Karpas-422 (cell line): ENCODE measurements around the gene ADK. TPM values are rescaled to one million over a fixed set of nuclear protein-coding genes. Genes with fewer than 3 reads are reported as not detected.

Experiments used
- DNase-seq: peaks from one replicate; pipeline ENCODE4 v3.0.0-alpha.2; 2015
- H2AFZ ChIP-seq: fragments of 200-600 bp; sonication (generic); 2 replicates; pipeline ENCODE4 v1.6.1; 2014; ENCODE audit warnings: antibody characterized with exemption, low read length, mixed read lengths
- H3K27ac ChIP-seq: fragments of 200-600 bp; sonication (generic); 2 replicates; pipeline ENCODE4 v1.5.1; 2014; ENCODE audit warnings: mild to moderate bottlenecking, low read length, moderate library complexity
- H3K27me3 ChIP-seq: fragments of 200-600 bp; sonication (generic); 2 replicates; pipeline ENCODE4 v1.6.1; 2014; ENCODE audit warnings: low read length, mixed read lengths
- H3K36me3 ChIP-seq: fragments of 200-600 bp; sonication (generic); 2 replicates; pipeline ENCODE4 v1.6.1; 2014; ENCODE audit warnings: low read length, mixed read lengths; ENCODE audit not compliant: insufficient read depth
- H3K4me1 ChIP-seq: fragments of 200-600 bp; sonication (generic); 2 replicates; pipeline ENCODE4 v1.6.1; 2014; ENCODE audit warnings: mild to moderate bottlenecking, low read length, mixed read lengths
- H3K4me2 ChIP-seq: fragments of 200-600 bp; sonication (generic); 2 replicates; pipeline ENCODE4 v1.6.1; 2014; ENCODE audit warnings: low read length, low read depth, mild to moderate bottlenecking; ENCODE audit not compliant: poor library complexity, severe bottlenecking
- H3K4me3 ChIP-seq: fragments of 200-600 bp; sonication (generic); 2 replicates; pipeline ENCODE4 v1.5.1; 2014; ENCODE audit warnings: mild to moderate bottlenecking, antibody characterized with exemption, low read length, mixed read lengths
- H3K79me2 ChIP-seq: fragments of 200-600 bp; sonication (generic); 2 replicates; pipeline ENCODE4 v1.6.1; 2014; ENCODE audit warnings: mild to moderate bottlenecking, low read length, mixed read lengths
- H3K9ac ChIP-seq: fragments of 200-600 bp; sonication (generic); 2 replicates; pipeline ENCODE4 v1.6.0; 2014; ENCODE audit warnings: low read length
- H3K9me2 ChIP-seq: fragments of 200-600 bp; sonication (generic), shearing (Covaris generic); replicated peaks from 2 replicates; pipeline ENCODE4 v1.6.0; 2014; ENCODE audit warnings: mild to moderate bottlenecking, low read length, moderate library complexity; ENCODE audit not compliant: insufficient read depth
- H3K9me3 ChIP-seq: fragments of 300-700, 200-600 bp; sonication (generic); 2 replicates; pipeline ENCODE4 v1.6.1; 2014; ENCODE audit warnings: low read length, mixed read lengths
- H4K20me1 ChIP-seq: fragments of 200-600 bp; sonication (generic); 2 replicates; pipeline ENCODE4 v1.6.1; 2014; ENCODE audit warnings: mild to moderate bottlenecking, antibody characterized with exemption, low read length, low read depth; ENCODE audit not compliant: insufficient read depth
- total RNA-seq: library from RNA; depleted of rRNA; stranded (reverse); fragments of >200 nt; shearing (Covaris generic); gene quantifications from 2 replicates; pipeline ENCODE4 v1.2.3, GENCODE V29; 2014; ENCODE audit warnings: low replicate concordance

The ADK gene
- total RNA-seq, 1 experiment from 2014 or later, result 41.4 TPM

GRCh38 chr10:74602576-74602975 lies 451.6 kb downstream of the ADK start:
- DNase-seq, result no peak

DNA sequence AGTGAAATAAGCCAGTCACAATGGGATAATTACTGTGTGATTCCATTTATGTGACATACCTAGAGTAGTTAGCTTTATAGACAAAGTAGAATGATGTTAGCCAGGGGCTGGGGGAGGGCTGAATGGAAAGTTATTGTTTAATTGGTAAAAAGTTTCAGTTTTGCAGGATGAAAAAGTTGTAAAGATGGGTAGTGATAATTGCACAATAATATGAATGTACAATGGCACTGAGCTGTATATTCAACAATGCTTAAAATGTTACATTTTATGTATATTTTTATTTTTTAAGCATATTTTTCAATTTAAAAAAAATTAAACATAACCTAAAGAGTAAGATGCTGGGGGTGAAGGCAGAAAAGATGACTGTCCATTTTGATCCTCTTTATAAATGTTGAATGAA lies 459.3 kb downstream of the ADK start:
- Histone ChIP-seq H3K4me2 (no peak overlapping the region), H3K4me1 (peaks cover 12% of the 10 kb centered on the region), H3K79me2 (peaks cover 7% of the 10 kb centered on the region; the same call in 1 of the 2 replicates), H3K9ac (no peak overlapping the region), H3K4me3 (no peak overlapping the region), H2AFZ (no peak overlapping the region), H3K9me3 (no peaks in the 10 kb centered on the region), H3K36me3 (no peaks in the 10 kb centered on the region), H4K20me1 (no peaks in the 10 kb centered on the region), H3K9me2 (no peaks in the 10 kb centered on the region), H3K27ac (no peak overlapping the region), H3K27me3 (no peaks in the 10 kb centered on the region)
- DNase-seq, result no peak

More at GRCh38 chr10:74602576-74602975, 451.6 kb downstream of the ADK start:
- Histone ChIP-seq H2AFZ (no peak overlapping the region), H3K9me2 (no peaks in the 10 kb centered on the region), H3K36me3 (no peaks in the 10 kb centered on the region; the same call in 1 of the 2 replicates), H3K27ac (no peak overlapping the region), H3K4me3 (no peak overlapping the region), H4K20me1 (no peaks in the 10 kb centered on the region), H3K27me3 (no peaks in the 10 kb centered on the region), H3K9me3 (no peaks in the 10 kb centered on the region), H3K4me2 (no peak overlapping the region), H3K4me1 (peaks cover 13% of the 10 kb centered on the region), H3K9ac (no peak overlapping the region), H3K79me2 (peaks cover 9% of the 10 kb centered on the region)

DNA sequence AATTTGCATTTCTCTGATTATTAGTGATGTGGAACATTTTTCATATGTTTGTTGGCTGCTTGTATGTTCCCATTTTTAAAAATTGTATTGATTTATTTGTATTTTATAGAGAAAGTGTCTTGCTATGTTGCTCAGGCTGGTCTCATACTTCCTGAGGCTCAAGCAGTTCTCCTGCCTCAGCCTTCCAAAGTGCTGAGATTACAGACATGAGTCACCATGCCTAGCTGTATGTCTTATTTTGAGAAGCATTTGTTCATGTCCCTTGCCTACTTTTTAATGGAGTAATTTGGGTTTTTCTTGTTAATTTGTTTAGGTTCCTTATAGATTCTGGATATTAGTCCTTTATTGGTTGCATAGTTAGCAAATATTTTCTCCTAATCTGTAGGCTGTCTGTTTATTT lies 461.2 kb downstream of the ADK start:
- peak overlapping the region; percentile 22; the same call in 1 of the 2 replicates for H3K27ac ChIP-seq
- DNase-seq, result no peak
- no peak overlapping the region for H3K9ac ChIP-seq
- H3K4me2 ChIP-seq, result no peak overlapping the region
- H3K27me3 ChIP-seq, result no peaks in the 10 kb centered on the region
- no peaks in the 10 kb centered on the region for H3K9me3 ChIP-seq
- H3K79me2 ChIP-seq, result peaks cover 3% of the 10 kb centered on the region; the same call in 1 of the 2 replicates
- no peak overlapping the region for H2AFZ ChIP-seq
- no peak overlapping the region for H3K4me3 ChIP-seq
- H3K4me1 ChIP-seq, result peaks cover 11% of the 10 kb centered on the region
- no peaks in the 10 kb centered on the region for H3K9me2 ChIP-seq
- no peaks in the 10 kb centered on the region for H3K36me3 ChIP-seq
- H4K20me1 ChIP-seq, result no peaks in the 10 kb centered on the region

DNA sequence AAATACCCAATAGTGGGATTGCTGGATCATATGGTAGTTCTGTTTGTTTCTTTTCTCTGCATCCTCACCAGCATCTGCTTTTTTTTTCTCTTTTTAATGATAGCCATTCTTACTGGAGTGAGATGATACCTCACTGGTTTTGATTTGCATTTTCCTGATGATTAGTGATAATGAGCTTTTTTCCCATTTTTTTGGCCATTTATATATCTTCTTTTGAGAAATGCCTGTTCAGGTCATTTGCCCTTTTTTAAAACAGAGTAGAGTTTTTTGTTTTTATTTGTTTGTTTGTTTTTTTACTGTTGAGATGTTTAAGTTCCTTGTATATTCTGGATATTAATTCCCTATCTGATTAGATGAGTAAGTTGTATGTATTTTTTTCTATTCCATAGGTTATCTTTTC lies 469.6 kb downstream of the ADK start:
- Histone ChIP-seq H3K36me3 (peaks cover 3% of the 10 kb centered on the region; the same call in 1 of the 2 replicates), H3K4me3 (no peak overlapping the region), H3K4me2 (no peak overlapping the region), H3K27me3 (no peaks in the 10 kb centered on the region), H3K9ac (no peak overlapping the region), H2AFZ (no peak overlapping the region), H3K27ac (no peak overlapping the region), H3K9me2 (no peaks in the 10 kb centered on the region), H3K9me3 (no peaks in the 10 kb centered on the region), H3K79me2 (peaks cover 13% of the 10 kb centered on the region), H3K4me1 (no peaks in the 10 kb centered on the region), H4K20me1 (no peaks in the 10 kb centered on the region)
- DNase-seq, result no peak

- no peaks in the 10 kb centered on the region for H3K27me3 ChIP-seq
- H3K4me1 ChIP-seq, result no peaks in the 10 kb centered on the region
- H3K4me2 ChIP-seq, result no peak overlapping the region
- H3K9ac ChIP-seq, result no peak overlapping the region
- no peaks in the 10 kb centered on the region for H3K9me3 ChIP-seq
- peaks cover 13% of the 10 kb centered on the region for H3K79me2 ChIP-seq
- H3K9me2 ChIP-seq, result no peaks in the 10 kb centered on the region
- no peaks in the 10 kb centered on the region for H4K20me1 ChIP-seq
- no peak overlapping the region for H3K4me3 ChIP-seq
- peaks cover 3% of the 10 kb centered on the region; the same call in 1 of the 2 replicates for H3K36me3 ChIP-seq
- H2AFZ ChIP-seq, result no peak overlapping the region
- H3K27ac ChIP-seq, result no peak overlapping the region
- DNase-seq, result no peak
These were observed 472.8 kb downstream of the ADK start for GRCh38 chr10:74623786-74624185.

GRCh38 chr10:74624501-74624900 lies 473.5 kb downstream of the ADK start:
- Histone ChIP-seq H3K9ac (no peak overlapping the region), H3K79me2 (peaks cover 13% of the 10 kb centered on the region), H3K27ac (no peak overlapping the region), H4K20me1 (no peaks in the 10 kb centered on the region), H3K4me1 (peaks cover 3% of the 10 kb centered on the region), H3K9me3 (no peaks in the 10 kb centered on the region), H3K27me3 (no peaks in the 10 kb centered on the region), H3K36me3 (peaks cover 3% of the 10 kb centered on the region; the same call in 1 of the 2 replicates), H2AFZ (no peak overlapping the region), H3K4me2 (no peak overlapping the region), H3K4me3 (no peak overlapping the region), H3K9me2 (no peaks in the 10 kb centered on the region)
- no peak for DNase-seq

DNA sequence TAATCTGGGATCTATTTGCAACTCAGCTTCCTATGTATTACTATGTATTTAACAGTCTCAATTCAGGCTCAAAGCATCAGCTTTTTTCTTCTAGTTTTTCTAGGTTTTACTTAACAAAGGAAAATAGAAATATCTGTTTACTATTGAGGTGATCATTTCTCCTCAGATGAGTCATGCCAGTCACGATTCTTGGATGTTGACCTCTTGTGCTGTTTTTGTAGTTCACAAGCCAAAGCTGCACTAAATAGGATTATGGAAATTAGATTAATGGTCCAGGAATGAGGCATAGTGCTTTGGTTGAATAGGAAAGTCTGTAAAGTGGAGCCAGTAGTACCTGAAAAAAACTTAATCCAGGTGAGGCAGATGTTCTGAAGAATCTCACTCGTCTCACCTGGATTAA lies 477.1 kb downstream of the ADK start:
- Histone ChIP-seq H3K36me3 (0 out of 2 replicates have a peak, but pooled peaks cover 3% of the 10 kb centered on the region), H3K4me3 (no peak overlapping the region), H3K27me3 (no peaks in the 10 kb centered on the region), H3K4me2 (no peak overlapping the region), H3K9me2 (no peaks in the 10 kb centered on the region), H3K9ac (no peak overlapping the region), H4K20me1 (no peaks in the 10 kb centered on the region), H3K9me3 (no peaks in the 10 kb centered on the region), H2AFZ (no peak overlapping the region), H3K27ac (no peak overlapping the region), H3K4me1 (peaks cover 5% of the 10 kb centered on the region), H3K79me2 (no peaks in the 10 kb centered on the region)
- no peak for DNase-seq

- H2AFZ ChIP-seq, result no peak overlapping the region
- no peak overlapping the region for H3K9ac ChIP-seq
- H3K4me2 ChIP-seq, result no peak overlapping the region
- H3K9me3 ChIP-seq, result no peaks in the 10 kb centered on the region
- no peak for DNase-seq
- H3K36me3 ChIP-seq, result 0 out of 2 replicates have a peak, but pooled peaks cover 7% of the 10 kb centered on the region
- H4K20me1 ChIP-seq, result no peaks in the 10 kb centered on the region
- peaks cover 34% of the 10 kb centered on the region for H3K4me1 ChIP-seq
- no peak overlapping the region for H3K27ac ChIP-seq
- H3K9me2 ChIP-seq, result no peaks in the 10 kb centered on the region
- H3K4me3 ChIP-seq, result no peak overlapping the region
- no peaks in the 10 kb centered on the region for H3K27me3 ChIP-seq
- H3K79me2 ChIP-seq, result no peaks in the 10 kb centered on the region
These were observed 484.0 kb downstream of the ADK start for GRCh38 chr10:74634995-74635536.
